22Rv1 (cell line): ENCODE results near the gene HOXB7.

Experiments used
- CTCF ChIP-seq: fragments of 450-650 bp; IDR thresholded peaks from 2 replicates; pipeline ENCODE4 v1.5.1; 2017; ENCODE audit warnings: mild to moderate bottlenecking
- ZFX ChIP-seq: fragments of 450-650 bp; IDR thresholded peaks from 2 replicates; pipeline ENCODE4 v1.6.1; 2017; ENCODE audit warnings: antibody characterized with exemption, borderline replicate concordance

- TF ChIP-seq CTCF (no peak), ZFX (no peak)
Observed at GRCh38 chr17:48613862-48614694, 3.3 kb upstream of the HOXB7 start.
